Measurements from ENCODE around the gene QSOX1.

The QSOX1 gene

GRCh38 chr1:180233191-180234011 is 78.7 kb downstream of the QSOX1 start:
- DNase-seq = no peak
- Mint-ChIP-seq H3K4me1 (peaks cover 35% of the 10 kb centered on the region), H3K36me3 (ENCODE audit: low read depth) (no peaks in the 10 kb centered on the region), H3K9me3 (no peaks in the 10 kb centered on the region), H3K27me3 (peaks cover 83% of the 10 kb centered on the region), H3K27ac (no peak overlapping the region), H3K4me3 (no peak overlapping the region)
- ATAC-seq = no peak

- H3K36me3 Mint-ChIP-seq (ENCODE audit: low read depth) = no peaks in the 10 kb centered on the region
- no peaks in the 10 kb centered on the region for H3K9me3 Mint-ChIP-seq
- peaks cover 31% of the 10 kb centered on the region for H3K4me1 Mint-ChIP-seq
- DNase-seq (peak; percentile 12), ATAC-seq (no peak)
- no peak overlapping the region for H3K4me3 Mint-ChIP-seq
- H3K27ac Mint-ChIP-seq = peak overlapping the region; percentile 73
- H3K27me3 Mint-ChIP-seq = peaks cover 87% of the 10 kb centered on the region
Measured at GRCh38 chr1:180234369-180235076, 79.9 kb downstream of the QSOX1 start.

GRCh38 chr1:180235077-180235501 is 80.4 kb downstream of the QSOX1 start:
- H3K4me1 Mint-ChIP-seq = peaks cover 31% of the 10 kb centered on the region
- DNase-seq = no peak

GRCh38 chr1:180235502-180236239 is 81.0 kb downstream of the QSOX1 start:
- Mint-ChIP-seq H3K27ac (no peak overlapping the region), H3K4me1 (peaks cover 31% of the 10 kb centered on the region), H3K9me3 (no peaks in the 10 kb centered on the region), H3K4me3 (no peak overlapping the region), H3K27me3 (peaks cover 94% of the 10 kb centered on the region), H3K36me3 (ENCODE audit: low read depth) (no peaks in the 10 kb centered on the region)
- ATAC-seq (no peak), DNase-seq (no peak)

More at GRCh38 chr1:180235077-180235501, 80.4 kb downstream of the QSOX1 start:
- Mint-ChIP-seq H3K27ac (peak overlapping the region; percentile 73), H3K9me3 (no peaks in the 10 kb centered on the region), H3K36me3 (ENCODE audit: low read depth) (no peaks in the 10 kb centered on the region), H3K27me3 (peaks cover 90% of the 10 kb centered on the region), H3K4me3 (no peak overlapping the region)
- no peak for ATAC-seq

- Mint-ChIP-seq H3K9me3 (no peaks in the 10 kb centered on the region), H3K4me1 (peaks cover 25% of the 10 kb centered on the region), H3K27me3 (peaks cover 93% of the 10 kb centered on the region), H3K4me3 (no peak overlapping the region), H3K27ac (no peak overlapping the region), H3K36me3 (ENCODE audit: low read depth) (no peaks in the 10 kb centered on the region)
- DNase-seq = no peak
- ATAC-seq = no peak
Measured at GRCh38 chr1:180236698-180237509, 82.2 kb downstream of the QSOX1 start.

GRCh38 chr1:180237869-180238476 is 83.3 kb downstream of the QSOX1 start:
- Mint-ChIP-seq H3K36me3 (ENCODE audit: low read depth) (no peaks in the 10 kb centered on the region), H3K27me3 (peaks cover 91% of the 10 kb centered on the region), H3K4me3 (no peak overlapping the region), H3K27ac (no peak overlapping the region), H3K4me1 (peaks cover 21% of the 10 kb centered on the region), H3K9me3 (no peaks in the 10 kb centered on the region)
- no peak for ATAC-seq
- DNase-seq = no peak

GRCh38 chr1:180238675-180239074 is 84.0 kb downstream of the QSOX1 start:
- no peak overlapping the region for H3K4me3 Mint-ChIP-seq
- H3K4me1 Mint-ChIP-seq = peaks cover 17% of the 10 kb centered on the region
- H3K27ac Mint-ChIP-seq = no peak overlapping the region
- ATAC-seq = no peak
- no peak for DNase-seq
- peaks cover 89% of the 10 kb centered on the region for H3K27me3 Mint-ChIP-seq
- no peaks in the 10 kb centered on the region for H3K9me3 Mint-ChIP-seq
- no peaks in the 10 kb centered on the region for H3K36me3 Mint-ChIP-seq (ENCODE audit: low read depth)

- H3K4me1 Mint-ChIP-seq = peaks cover 11% of the 10 kb centered on the region
Measured at GRCh38 chr1:180239145-180240096, 84.8 kb downstream of the QSOX1 start.

GRCh38 chr1:180241716-180242544 is 87.3 kb downstream of the QSOX1 start:
- H3K9me3 Mint-ChIP-seq = no peaks in the 10 kb centered on the region
- no peak overlapping the region for H3K27ac Mint-ChIP-seq
- H3K36me3 Mint-ChIP-seq (ENCODE audit: low read depth) = no peaks in the 10 kb centered on the region
- no peak overlapping the region for H3K4me3 Mint-ChIP-seq
- no peak for DNase-seq
- H3K4me1 Mint-ChIP-seq = no peaks in the 10 kb centered on the region
- ATAC-seq = no peak
- H3K27me3 Mint-ChIP-seq = peaks cover 66% of the 10 kb centered on the region

More at GRCh38 chr1:180239145-180240096, 84.8 kb downstream of the QSOX1 start:
- H3K4me3 Mint-ChIP-seq = no peak overlapping the region
- H3K27me3 Mint-ChIP-seq = peaks cover 89% of the 10 kb centered on the region
- no peaks in the 10 kb centered on the region for H3K36me3 Mint-ChIP-seq (ENCODE audit: low read depth)
- no peak overlapping the region for H3K27ac Mint-ChIP-seq
- ATAC-seq = no peak
- no peak for DNase-seq
- H3K9me3 Mint-ChIP-seq = no peaks in the 10 kb centered on the region

GRCh38 chr1:180243517-180244221 is 89.0 kb downstream of the QSOX1 start:
- no peaks in the 10 kb centered on the region for H3K36me3 Mint-ChIP-seq (ENCODE audit: low read depth)
- no peaks in the 10 kb centered on the region for H3K9me3 Mint-ChIP-seq
- no peak overlapping the region for H3K27ac Mint-ChIP-seq
- H3K4me3 Mint-ChIP-seq = no peak overlapping the region
- no peak for DNase-seq
- ATAC-seq = no peak
- peaks cover 49% of the 10 kb centered on the region for H3K27me3 Mint-ChIP-seq
- no peaks in the 10 kb centered on the region for H3K4me1 Mint-ChIP-seq

GRCh38 chr1:180244840-180245239 is 90.2 kb downstream of the QSOX1 start:
- Mint-ChIP-seq H3K36me3 (ENCODE audit: low read depth) (no peaks in the 10 kb centered on the region), H3K4me3 (no peak overlapping the region), H3K27me3 (peaks cover 45% of the 10 kb centered on the region), H3K9me3 (no peaks in the 10 kb centered on the region), H3K4me1 (no peaks in the 10 kb centered on the region), H3K27ac (no peak overlapping the region)
- DNase-seq (no peak), ATAC-seq (no peak)

- peaks cover 37% of the 10 kb centered on the region for H3K27me3 Mint-ChIP-seq
- no peak overlapping the region for H3K4me3 Mint-ChIP-seq
- no peaks in the 10 kb centered on the region for H3K9me3 Mint-ChIP-seq
- H3K4me1 Mint-ChIP-seq = peaks cover 2% of the 10 kb centered on the region
- DNase-seq (no peak), ATAC-seq (no peak)
- H3K27ac Mint-ChIP-seq = no peak overlapping the region
- H3K36me3 Mint-ChIP-seq (ENCODE audit: low read depth) = no peaks in the 10 kb centered on the region
Measured at GRCh38 chr1:180246579-180246978, 91.9 kb downstream of the QSOX1 start.

Data from activated naive CD8-positive, alpha-beta T cell treated with anti-CD3 and anti-CD28 coated beads, Interleukin-2, amount 50 U/mL, for 24 hours (primary cell).